GM12874 (cell line): ENCODE results near the gene SSTR5.

Experiments
- TF ChIP-seq, protein P1 (sequence below): IDR thresholded peaks from 2 replicates; pipeline ENCODE4 v1.5.1; 2011; ENCODE audit warnings: low read depth, mild to moderate bottlenecking, control low read depth, low read length, moderate library complexity; ENCODE audit not compliant: insufficient read depth

SSTR5 gene

DNA sequence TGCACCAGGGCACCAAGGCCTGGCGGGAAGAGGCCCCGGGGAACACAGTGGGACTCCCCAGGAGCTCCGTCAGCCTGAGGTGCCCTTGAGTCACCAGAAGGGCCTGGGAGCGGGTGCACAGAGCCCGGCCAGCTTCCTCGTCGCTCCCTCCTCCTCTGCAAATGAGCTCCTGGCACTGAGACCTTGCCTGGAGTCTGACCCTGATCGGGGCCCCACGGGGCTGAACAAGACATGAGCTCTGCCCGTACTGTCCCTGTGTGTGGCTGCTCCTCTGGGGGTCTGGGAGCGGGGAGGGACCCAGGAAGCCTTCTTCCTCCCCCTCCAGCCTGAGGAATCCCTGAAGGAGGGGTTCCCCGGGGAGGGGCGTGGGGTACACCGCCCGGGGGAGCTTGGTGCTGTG is 36.4 kb upstream of the SSTR5 start:
- TF ChIP-seq, protein P1, sequence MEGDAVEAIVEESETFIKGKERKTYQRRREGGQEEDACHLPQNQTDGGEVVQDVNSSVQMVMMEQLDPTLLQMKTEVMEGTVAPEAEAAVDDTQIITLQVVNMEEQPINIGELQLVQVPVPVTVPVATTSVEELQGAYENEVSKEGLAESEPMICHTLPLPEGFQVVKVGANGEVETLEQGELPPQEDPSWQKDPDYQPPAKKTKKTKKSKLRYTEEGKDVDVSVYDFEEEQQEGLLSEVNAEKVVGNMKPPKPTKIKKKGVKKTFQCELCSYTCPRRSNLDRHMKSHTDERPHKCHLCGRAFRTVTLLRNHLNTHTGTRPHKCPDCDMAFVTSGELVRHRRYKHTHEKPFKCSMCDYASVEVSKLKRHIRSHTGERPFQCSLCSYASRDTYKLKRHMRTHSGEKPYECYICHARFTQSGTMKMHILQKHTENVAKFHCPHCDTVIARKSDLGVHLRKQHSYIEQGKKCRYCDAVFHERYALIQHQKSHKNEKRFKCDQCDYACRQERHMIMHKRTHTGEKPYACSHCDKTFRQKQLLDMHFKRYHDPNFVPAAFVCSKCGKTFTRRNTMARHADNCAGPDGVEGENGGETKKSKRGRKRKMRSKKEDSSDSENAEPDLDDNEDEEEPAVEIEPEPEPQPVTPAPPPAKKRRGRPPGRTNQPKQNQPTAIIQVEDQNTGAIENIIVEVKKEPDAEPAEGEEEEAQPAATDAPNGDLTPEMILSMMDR = no peak

DNA sequence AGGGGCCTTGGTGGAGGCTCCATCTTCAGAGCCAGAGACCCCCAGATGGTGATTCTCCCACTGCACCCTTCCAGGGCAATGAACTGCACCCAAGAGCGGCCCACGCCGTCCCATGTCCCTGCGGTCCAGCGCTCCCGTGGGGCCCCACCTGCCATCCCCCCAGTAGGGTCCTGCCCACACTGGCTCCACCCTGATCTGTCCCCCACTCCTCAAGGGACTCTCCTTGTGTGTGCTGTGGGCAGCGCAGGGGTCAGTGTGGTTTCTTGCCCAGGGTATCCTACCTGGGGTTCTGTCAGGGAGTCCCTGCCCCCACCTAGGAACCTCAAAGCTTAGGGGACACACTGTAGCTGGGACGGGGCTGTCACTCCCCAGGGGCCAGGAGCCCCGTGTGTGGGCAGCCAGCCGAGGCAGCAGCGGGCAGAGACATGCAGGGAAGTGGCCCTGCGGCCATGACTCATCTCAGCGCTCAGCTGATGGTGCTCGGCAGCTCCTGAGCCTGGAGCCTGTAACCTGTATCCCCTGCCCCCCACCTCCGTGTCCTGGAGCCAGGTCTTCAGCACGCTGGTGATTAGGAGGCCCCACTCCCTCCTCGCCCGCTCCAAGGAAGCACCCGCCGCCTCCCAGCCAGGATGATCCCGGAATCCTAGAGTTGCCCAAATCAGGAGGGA is 35.7 kb upstream of the SSTR5 start:
- TF ChIP-seq, protein P1 = no peak

DNA sequence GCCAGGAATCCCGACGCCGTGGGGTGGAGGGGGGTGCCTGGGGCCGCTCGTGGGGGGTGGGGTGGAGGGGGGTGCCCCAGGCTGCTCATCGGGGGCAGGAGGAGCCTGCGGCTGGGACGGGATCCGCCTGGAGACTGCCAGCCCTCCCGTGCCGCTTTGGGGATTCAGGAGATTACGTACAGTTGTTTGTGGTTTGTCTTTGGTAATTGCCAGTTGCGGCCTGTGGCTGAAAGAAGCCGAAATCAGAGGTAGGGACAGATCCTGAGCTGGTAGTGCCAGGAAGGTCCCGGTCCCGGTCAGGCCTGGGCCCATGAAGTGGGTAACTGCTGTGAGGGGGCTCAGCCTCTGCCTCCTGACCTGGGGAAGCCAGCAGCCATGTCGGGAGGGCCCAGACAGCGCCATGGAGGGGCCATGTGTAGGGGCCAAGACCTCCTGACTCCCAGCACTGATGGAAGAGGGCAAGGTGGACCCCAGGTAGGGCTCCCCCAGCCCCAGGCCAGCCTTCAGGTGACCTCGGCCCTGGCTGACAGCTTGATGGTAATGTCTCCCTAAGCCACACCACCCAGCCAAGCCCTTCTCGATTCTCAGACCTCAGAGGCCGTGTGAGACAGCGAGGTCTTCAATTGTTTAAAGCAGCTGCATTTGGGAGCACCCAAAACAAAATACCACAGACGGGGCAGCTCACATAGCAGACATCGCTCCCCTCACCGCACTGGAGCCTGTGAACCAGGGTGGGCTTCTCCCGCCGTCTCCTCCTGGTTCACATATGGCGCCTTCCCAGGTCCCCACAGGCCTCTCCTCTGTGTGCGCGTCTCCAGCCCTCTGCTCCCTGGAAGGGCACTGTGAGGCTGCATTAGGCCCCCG is 34.9 kb upstream of the SSTR5 start:
- TF ChIP-seq, protein P1 = no peak

DNA sequence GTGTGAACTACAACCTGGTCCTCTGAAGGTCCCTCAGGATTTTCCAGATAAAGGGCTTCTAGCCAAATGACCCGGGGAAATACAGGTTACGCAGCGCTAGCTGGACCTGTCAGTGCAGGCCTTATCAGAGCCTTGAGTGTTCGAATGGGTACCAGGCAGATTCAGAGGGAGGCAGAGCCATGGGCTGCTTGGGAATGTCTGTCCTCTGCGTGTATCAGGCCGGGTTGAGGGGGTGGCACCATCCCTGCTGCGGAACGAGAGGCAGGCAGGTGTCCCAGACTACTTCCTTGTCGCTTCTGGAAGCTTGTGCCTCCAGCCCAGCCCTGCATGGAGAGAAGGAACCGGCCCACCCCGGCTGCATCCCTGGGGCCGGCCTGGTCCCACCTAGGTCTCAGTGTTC is 33.6 kb upstream of the SSTR5 start:
- TF ChIP-seq, protein P1 = no peak

DNA sequence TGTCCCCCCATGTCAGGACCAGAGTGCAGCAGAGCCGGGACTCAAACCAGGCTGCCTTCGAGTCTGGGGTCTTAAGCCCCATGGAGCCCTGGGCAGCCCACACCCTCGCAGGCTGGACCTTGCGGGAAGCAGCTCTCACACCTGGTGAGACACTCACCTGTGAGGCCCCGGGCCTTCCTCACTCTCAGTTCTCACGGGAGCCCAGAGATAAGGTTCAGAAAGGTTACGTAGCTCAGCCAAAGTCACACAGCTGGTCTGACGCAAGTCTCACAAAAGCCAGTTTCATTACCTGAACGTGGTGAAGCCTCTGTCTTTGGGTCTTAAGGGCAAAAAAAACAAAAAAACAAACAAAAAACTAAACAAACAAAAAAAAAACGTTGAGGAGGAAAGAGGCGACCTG is 32.8 kb upstream of the SSTR5 start:
- TF ChIP-seq, protein P1 = no peak

DNA sequence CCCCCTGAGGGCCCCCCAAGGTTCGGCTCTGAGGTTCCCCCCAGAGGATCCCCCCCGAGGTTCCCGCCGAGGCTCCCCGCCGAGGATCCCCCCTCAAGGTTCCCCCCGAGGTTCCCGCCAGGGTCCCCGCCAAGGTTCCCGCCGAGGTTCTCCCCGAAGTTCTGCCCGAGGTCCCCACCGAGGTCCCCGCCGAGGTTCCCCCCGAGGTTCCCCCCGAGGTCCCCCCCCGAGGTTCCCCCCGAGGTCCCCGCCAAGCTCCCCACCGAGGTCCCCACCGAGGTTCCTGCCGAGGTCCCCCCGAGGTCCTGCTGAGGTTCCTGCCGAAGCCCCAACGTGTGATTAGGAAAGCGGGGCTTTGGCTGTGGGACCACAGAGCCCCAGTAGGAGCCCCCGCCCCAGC is 32.2 kb upstream of the SSTR5 start:
- TF ChIP-seq, protein P1 = no peak

DNA sequence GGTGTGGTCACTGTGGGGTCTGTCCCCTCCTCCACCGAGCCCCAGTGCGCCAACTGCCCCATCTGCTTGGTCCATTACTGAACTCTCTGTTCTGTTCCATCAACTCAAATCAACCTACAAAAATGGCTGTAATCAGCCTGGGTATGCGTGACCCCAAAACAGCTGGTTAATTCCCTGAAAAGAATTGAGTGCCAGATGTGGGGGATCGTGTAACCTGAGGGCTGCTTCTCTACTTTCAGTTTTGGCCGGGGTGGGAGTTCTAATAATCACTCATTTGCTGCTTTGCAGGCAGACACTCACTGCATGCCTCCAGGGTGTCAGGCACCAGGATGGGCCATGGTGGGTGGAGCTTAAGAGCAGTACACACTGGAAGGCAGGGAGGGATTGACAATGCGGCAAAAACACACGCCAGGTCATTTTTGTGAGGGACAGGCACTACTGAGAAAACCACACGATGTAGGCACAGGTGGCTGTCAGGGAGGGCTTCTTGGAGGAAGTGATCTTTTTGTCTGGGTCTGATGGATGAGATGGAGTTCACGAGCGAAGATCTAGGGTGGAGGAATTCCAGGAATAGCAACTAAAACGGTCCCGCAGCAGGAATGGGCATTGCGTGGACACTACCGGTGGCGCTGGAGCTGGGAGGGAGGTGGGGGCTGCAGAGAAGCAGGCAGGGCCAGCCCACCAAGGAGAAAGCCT is 30.4 kb upstream of the SSTR5 start:
- TF ChIP-seq, protein P1 = no peak
